Ectodermal cell (in vitro differentiated cells): ENCODE measurements around the gene PTPRS.

ENCODE experiments used
- H3K27ac ChIP-seq: 2 replicates; pipeline ENCODE4 v1.7.0; 2013; ENCODE audit warnings: mild to moderate bottlenecking, low read depth, low read length; ENCODE audit not compliant: insufficient read depth, poor library complexity, severe bottlenecking
- H3K27me3 ChIP-seq: 2 replicates; pipeline ENCODE4 v1.7.0; 2013; ENCODE audit warnings: mild to moderate bottlenecking, low read length; ENCODE audit not compliant: insufficient read depth, control insufficient read depth, poor library complexity, severe bottlenecking
- H3K36me3 ChIP-seq: one replicate; pipeline ENCODE4 v1.7.0; 2013; ENCODE audit warnings: low read length; ENCODE audit not compliant: control insufficient read depth, insufficient read depth
- H3K4me1 ChIP-seq: one replicate; pipeline ENCODE4 v1.7.0; 2013; ENCODE audit warnings: low read length; ENCODE audit not compliant: control insufficient read depth, insufficient read depth
- H3K4me3 ChIP-seq: 2 replicates; pipeline ENCODE4 v1.7.0; 2013; ENCODE audit warnings: low read depth, low read length, control low read depth; ENCODE audit not compliant: insufficient read depth
- H3K9me3 ChIP-seq: 2 replicates; pipeline ENCODE4 v1.7.0; 2013; ENCODE audit warnings: mild to moderate bottlenecking, low read length, moderate library complexity; ENCODE audit not compliant: control insufficient read depth
- WGBS, 2 experiments: methylation state at CpG; one replicate each; pipeline ENCODE4 v1.1.7; 2013; ENCODE audit warnings: missing lambda C conversion rate in 2 of 2; 5-methylcytosine and 5-hydroxymethylcytosine counted together

The PTPRS gene

GRCh38 chr19:5355693-5356092, 15.1 kb upstream of the PTPRS start:
- WGBS, 2 experiments = 73 to 78% methylated on average over 5 of the region's 5 CpGs
- no peaks in the 10 kb centered on the region for H3K4me1 ChIP-seq
- H3K27ac ChIP-seq = no peak overlapping the region
- H3K9me3 ChIP-seq = no peaks in the 10 kb centered on the region
- H3K27me3 ChIP-seq = no peaks in the 10 kb centered on the region
- H3K36me3 ChIP-seq = no peaks in the 10 kb centered on the region
- H3K4me3 ChIP-seq = no peak overlapping the region

DNA sequence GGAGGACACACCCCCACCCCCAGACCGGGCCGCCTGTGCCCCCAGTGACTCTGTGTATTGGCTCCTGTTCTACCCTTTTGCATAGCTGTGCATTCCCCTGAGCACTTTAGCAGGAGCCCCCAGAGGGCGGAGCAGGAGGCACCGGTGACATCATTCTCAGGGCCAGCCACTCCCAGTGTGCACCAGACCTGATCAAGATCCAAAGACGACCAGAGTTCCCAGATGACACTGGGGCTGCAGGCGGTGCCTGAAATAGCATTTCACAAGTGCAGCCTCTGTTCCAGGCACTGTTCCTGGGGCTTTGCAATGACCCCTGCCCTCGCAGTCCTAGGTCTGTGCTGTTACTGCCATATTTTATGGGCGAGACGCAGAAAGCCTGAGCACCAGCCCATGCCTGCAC, 14.5 kb upstream of the PTPRS start:
- Histone ChIP-seq H3K36me3 (no peaks in the 10 kb centered on the region), H3K4me1 (no peaks in the 10 kb centered on the region), H3K9me3 (no peaks in the 10 kb centered on the region), H3K27ac (no peak overlapping the region), H3K4me3 (no peak overlapping the region), H3K27me3 (no peaks in the 10 kb centered on the region)
- 69 to 71% methylated on average over 9 of the region's 9 CpGs for WGBS, 2 experiments

DNA sequence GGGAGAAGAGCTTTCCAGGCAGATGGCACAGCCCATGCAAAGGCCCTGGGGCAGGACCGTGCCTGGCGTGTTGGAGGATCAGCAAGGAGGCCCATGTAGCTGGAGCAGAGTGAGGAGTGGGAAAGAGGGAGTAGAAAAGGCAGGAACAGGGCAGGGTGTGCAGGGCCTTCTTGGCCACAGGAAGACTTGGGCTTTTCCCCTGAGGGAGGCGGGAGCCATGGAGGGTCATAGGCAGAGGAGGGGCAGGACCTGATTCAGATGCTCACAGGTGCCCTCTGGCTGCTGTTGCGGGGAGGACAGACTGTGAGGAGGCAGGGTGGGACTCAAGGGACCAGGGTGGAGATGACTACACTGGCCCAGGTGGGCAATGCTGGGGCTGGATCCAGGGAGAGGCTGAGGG, 13.8 kb upstream of the PTPRS start:
- Histone ChIP-seq H3K27ac (no peak overlapping the region), H3K27me3 (no peaks in the 10 kb centered on the region), H3K36me3 (no peaks in the 10 kb centered on the region), H3K4me3 (no peak overlapping the region), H3K9me3 (no peaks in the 10 kb centered on the region), H3K4me1 (no peaks in the 10 kb centered on the region)
- WGBS, 2 experiments = 89 to 90% methylated on average over 4 of the region's 4 CpGs

- Histone ChIP-seq H3K4me3 (no peak overlapping the region), H3K27ac (peak overlapping the region; percentile 83), H3K4me1 (no peaks in the 10 kb centered on the region), H3K36me3 (no peaks in the 10 kb centered on the region), H3K9me3 (no peaks in the 10 kb centered on the region), H3K27me3 (no peaks in the 10 kb centered on the region)
- 57% methylated on average over 8 of the region's 8 CpGs for WGBS, 2 experiments
Observed at GRCh38 chr19:5352229-5352763, 11.7 kb upstream of the PTPRS start.

DNA sequence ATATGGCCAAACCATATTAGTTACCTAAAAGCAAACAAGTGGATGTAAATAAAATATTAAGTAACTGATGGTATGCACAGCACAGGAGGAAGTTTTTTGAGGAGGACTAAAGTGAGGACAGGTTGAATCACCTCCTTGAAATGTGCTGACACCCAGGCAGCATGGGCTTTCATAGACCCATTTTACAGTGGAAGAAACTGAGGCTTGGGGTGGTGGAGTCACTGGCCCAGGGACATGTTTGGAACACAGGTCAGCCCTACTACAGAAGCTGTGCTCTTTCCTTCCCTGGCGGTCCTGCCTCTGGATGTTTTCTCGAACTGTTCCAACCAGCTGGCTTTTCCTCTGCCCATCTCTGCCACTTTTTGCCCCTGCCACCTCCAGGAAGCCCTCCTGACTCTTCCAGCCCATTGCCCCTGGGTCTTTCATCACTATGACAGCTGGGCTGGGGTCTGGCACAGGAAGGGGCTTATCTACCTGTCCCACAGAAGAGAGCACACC, 11.2 kb upstream of the PTPRS start:
- no peak overlapping the region for H3K4me3 ChIP-seq
- H3K27ac ChIP-seq = no peak overlapping the region
- no peaks in the 10 kb centered on the region for H3K36me3 ChIP-seq
- no peaks in the 10 kb centered on the region for H3K9me3 ChIP-seq
- H3K27me3 ChIP-seq = no peaks in the 10 kb centered on the region
- WGBS, 2 experiments = 76 to 80% methylated on average over 2 of the region's 2 CpGs
- H3K4me1 ChIP-seq = no peaks in the 10 kb centered on the region

GRCh38 chr19:5349041-5349440, 8.4 kb upstream of the PTPRS start:
- Histone ChIP-seq H3K27me3 (no peaks in the 10 kb centered on the region), H3K27ac (no peak overlapping the region)
- WGBS, 2 experiments = 57 to 60% methylated on average over 3 of the region's 3 CpGs

DNA sequence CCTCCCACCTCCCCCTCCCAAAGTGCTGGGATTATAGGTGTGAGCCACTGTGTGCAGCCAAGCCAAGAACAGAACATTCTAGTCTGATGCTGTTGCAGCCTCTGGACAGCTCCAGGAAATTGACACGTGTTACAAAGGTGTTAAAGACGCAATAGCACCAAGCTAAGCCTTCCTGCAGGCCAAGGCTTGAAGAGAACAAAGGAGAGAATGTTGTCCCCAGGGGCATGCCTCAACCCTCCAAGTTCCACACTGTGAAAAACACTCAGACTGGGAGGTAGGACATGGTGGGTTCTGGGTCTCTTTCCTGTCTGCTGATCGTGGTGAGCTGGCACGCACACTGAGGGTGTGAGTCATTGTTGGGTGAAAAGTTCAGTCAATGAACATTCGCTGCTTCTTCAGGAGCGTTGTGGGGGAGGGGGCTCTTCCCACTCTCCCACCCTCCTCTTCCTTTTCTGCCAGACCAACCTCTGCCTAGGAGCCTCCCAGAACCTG, 5.3 kb upstream of the PTPRS start:
- Histone ChIP-seq H3K36me3 (no peaks in the 10 kb centered on the region), H3K4me3 (no peak overlapping the region), H3K4me1 (no peaks in the 10 kb centered on the region), H3K9me3 (no peaks in the 10 kb centered on the region), H3K27me3 (peaks cover 13% of the 10 kb centered on the region), H3K27ac (no peak overlapping the region)
- WGBS, 2 experiments = 42 to 59% methylated on average over 6 of the region's 6 CpGs

More at GRCh38 chr19:5349041-5349440, 8.4 kb upstream of the PTPRS start:
- H3K9me3 ChIP-seq = no peaks in the 10 kb centered on the region
- no peaks in the 10 kb centered on the region for H3K36me3 ChIP-seq
- H3K4me1 ChIP-seq = no peaks in the 10 kb centered on the region
- H3K4me3 ChIP-seq = no peak overlapping the region

- H3K27me3 ChIP-seq = peaks cover 14% of the 10 kb centered on the region
- no peak overlapping the region for H3K27ac ChIP-seq
- WGBS, 2 experiments = 90 to 91% methylated on average over 9 of the region's 9 CpGs
- no peaks in the 10 kb centered on the region for H3K9me3 ChIP-seq
- no peak overlapping the region for H3K4me3 ChIP-seq
- H3K4me1 ChIP-seq = no peaks in the 10 kb centered on the region
- H3K36me3 ChIP-seq = no peaks in the 10 kb centered on the region
Observed at GRCh38 chr19:5343848-5344247, 3.2 kb upstream of the PTPRS start.

GRCh38 chr19:5342573-5343201, 2.1 kb upstream of the PTPRS start:
- Histone ChIP-seq H3K4me3 (no peak overlapping the region), H3K4me1 (peaks cover 9% of the 10 kb centered on the region), H3K36me3 (no peaks in the 10 kb centered on the region), H3K27me3 (peaks cover 14% of the 10 kb centered on the region), H3K9me3 (no peaks in the 10 kb centered on the region), H3K27ac (no peak overlapping the region)
- whole genome bisulfite sequencing, 2 experiments = 84 to 85% methylated on average over 12 of the region's 12 CpGs

- Histone ChIP-seq H3K4me3 (no peak overlapping the region), H3K9me3 (no peaks in the 10 kb centered on the region), H3K36me3 (no peaks in the 10 kb centered on the region), H3K4me1 (peaks cover 16% of the 10 kb centered on the region), H3K27me3 (peaks cover 14% of the 10 kb centered on the region), H3K27ac (no peak overlapping the region)
- WGBS, 2 experiments = 76 to 82% methylated on average over 4 of the region's 4 CpGs
Observed at GRCh38 chr19:5341981-5342380, 1.4 kb upstream of the PTPRS start.
